Activated CD4-positive, alpha-beta memory T cell treated with anti-CD3 and anti-CD28 coated beads, Interleukin-2, amount 10 ng/mL, durations not matched to agents 7 days and 5 days (primary cell): Measurements from ENCODE around the gene KCNN1. TPM values are rescaled to one million over a fixed set of nuclear protein-coding genes. Genes with fewer than 3 reads are reported as not detected.
"Not testable (repeated sequence)": the region's sequence is repeated elsewhere in the genome, so short reads cannot be mapped to it uniquely, and the experiment has no call there.

Experiments
- CTCF ChIA-PET: fragments of 350-600 bp; sonication (Branson Sonifier 250); formaldehyde crosslinking; loops from one replicate; lab custom pipeline; 2021; ENCODE audit warnings: antibody characterized with exemption, inconsistent platforms; lab: Charles Lee
- POLR2A ChIA-PET: fragments of 350-600 bp; sonication (Branson Sonifier 250); formaldehyde crosslinking; loops from one replicate; lab custom pipeline; 2021; ENCODE audit warnings: antibody characterized with exemption; lab: Charles Lee
- DNase-seq: peaks from one replicate; pipeline ENCODE4 v3.0.0-alpha.2; 2020
- H3K27ac Mint-ChIP-seq: one replicate; pipeline ENCODE4 v1.8.0; 2021; ENCODE audit warnings: mild to moderate bottlenecking, mixed read lengths
- H3K27me3 Mint-ChIP-seq: one replicate; pipeline ENCODE4 v1.8.0; 2021; ENCODE audit warnings: mixed read lengths
- H3K36me3 Mint-ChIP-seq: one replicate; pipeline ENCODE4 v1.8.0; 2021; ENCODE audit warnings: low read depth, mixed read lengths
- H3K4me1 Mint-ChIP-seq: one replicate; pipeline ENCODE4 v1.8.0; 2021; ENCODE audit warnings: mixed read lengths
- H3K4me3 Mint-ChIP-seq: one replicate; pipeline ENCODE4 v1.8.0; 2021; ENCODE audit warnings: mild to moderate bottlenecking, mixed read lengths
- H3K9me3 Mint-ChIP-seq: one replicate; pipeline ENCODE4 v1.8.0; 2021; ENCODE audit warnings: mixed read lengths
- total RNA-seq, 2 experiments: library from RNA; stranded (reverse); gene quantifications; one replicate each; pipeline ENCODE4 v1.2.3, GENCODE V29; 2021

Gene KCNN1
- total RNA-seq, 2 experiments from 2014 or later: not detected

DNA sequence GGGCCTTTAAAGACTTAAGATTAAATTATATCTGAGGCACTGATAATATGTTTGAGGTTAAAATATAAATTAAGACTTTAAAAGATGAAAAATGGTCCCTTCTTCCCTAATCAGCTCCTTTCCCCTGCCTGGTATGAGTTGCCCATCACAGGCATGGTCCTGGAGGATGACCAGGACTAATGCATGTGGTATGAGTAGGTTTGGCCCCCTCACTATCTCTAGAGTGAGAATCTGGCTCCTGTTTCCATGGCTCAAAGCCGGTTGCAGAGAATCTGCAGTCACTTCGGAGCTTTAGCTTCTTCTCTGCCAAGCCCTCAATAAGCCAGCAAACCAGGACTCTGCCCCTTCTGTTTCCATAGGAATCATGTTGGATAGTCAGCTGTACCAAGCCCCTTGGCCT lies 65.2 kb downstream of the KCNN1 start:
- DNase-seq, POLR2A ChIA-PET, H3K4me1 Mint-ChIP-seq, CTCF ChIA-PET, H3K36me3 Mint-ChIP-seq, H3K4me3 Mint-ChIP-seq, H3K27ac Mint-ChIP-seq, H3K27me3 Mint-ChIP-seq, H3K9me3 Mint-ChIP-seq: not testable (repeated sequence)

DNA sequence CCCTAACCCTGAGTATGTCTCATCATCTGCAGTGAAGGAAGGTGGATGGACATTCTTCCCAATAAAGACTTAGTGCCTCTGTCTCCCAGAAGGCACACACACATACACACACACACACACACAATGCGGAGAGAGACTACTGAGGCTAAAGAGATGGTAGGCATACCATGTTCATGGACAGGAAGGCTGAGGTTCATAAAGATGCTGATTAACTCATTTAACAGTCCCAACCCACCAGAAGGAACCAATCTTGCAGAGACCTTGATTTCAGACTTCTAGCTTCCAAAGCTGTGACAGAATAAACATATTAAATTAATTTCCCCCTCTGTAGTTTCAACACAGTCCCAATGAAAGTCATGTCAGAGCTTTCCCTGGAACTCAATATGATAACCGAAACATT lies 74.1 kb downstream of the KCNN1 start:
- CTCF ChIA-PET: no interaction called here
- POLR2A ChIA-PET: interaction anchor here (1.4 kb wide), 1 partner anchor 8 kb away, joined by 3 read pairs; no protein-coding TSS in a partner anchor
- no peak overlapping the region for H3K4me3 Mint-ChIP-seq
- no peak overlapping the region for H3K27ac Mint-ChIP-seq
- H3K9me3 Mint-ChIP-seq: peaks cover 9% of the 10 kb centered on the region
- peaks cover 27% of the 10 kb centered on the region for H3K4me1 Mint-ChIP-seq
- H3K36me3 Mint-ChIP-seq: peaks cover 4% of the 10 kb centered on the region
- DNase-seq: no peak
- H3K27me3 Mint-ChIP-seq: peaks cover 34% of the 10 kb centered on the region

GRCh38 chr19:18043676-18044075 lies 76.8 kb downstream of the KCNN1 start:
- H3K9me3 Mint-ChIP-seq: peaks cover 9% of the 10 kb centered on the region
- H3K27me3 Mint-ChIP-seq: peaks cover 39% of the 10 kb centered on the region
- H3K4me3 Mint-ChIP-seq: no peak overlapping the region
- H3K27ac Mint-ChIP-seq: no peak overlapping the region
- H3K36me3 Mint-ChIP-seq: peaks cover 4% of the 10 kb centered on the region
- ChIA-PET POLR2A (interaction anchor here (0.7 to 2.0 kb wide), 5 partner anchors 17 to 573 kb away, joined by 3 to 17 read pairs (median 3); partner anchors contain the start of genes IL12RB1 and SLC27A1), CTCF (interaction anchor here (1.1 kb wide), 1 partner anchor 105 kb away, joined by 3 read pairs; no protein-coding TSS in a partner anchor)
- no peak for DNase-seq
- peaks cover 33% of the 10 kb centered on the region for H3K4me1 Mint-ChIP-seq

DNA sequence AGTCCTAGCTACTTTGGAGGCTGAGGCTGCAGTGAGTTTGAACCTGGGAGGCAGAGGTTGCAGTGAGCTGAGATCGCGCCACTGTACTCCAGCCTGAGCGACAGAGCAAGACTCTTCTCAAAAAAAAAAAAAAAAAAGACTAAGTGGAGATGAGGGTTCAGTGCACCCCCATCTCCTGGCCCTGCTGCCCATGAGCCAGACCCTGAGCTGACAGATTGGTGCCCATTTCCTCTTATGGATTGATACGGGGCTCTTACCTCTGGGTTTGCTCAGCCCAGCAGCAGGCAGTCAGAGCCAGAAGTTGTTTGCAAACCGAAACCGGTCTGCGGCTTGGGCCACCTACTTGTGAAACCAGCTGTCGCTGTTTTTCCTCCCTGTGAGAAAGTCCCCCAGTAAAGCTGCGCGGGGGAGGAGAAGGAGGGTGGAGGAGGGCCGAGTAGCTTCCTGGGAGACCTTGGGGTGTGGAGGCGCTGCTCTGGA lies 78.0 kb downstream of the KCNN1 start:
- Mint-ChIP-seq H3K27ac (peak overlapping the region; percentile 71), H3K9me3 (peaks cover 9% of the 10 kb centered on the region), H3K27me3 (peaks cover 39% of the 10 kb centered on the region), H3K36me3 (peaks cover 4% of the 10 kb centered on the region), H3K4me3 (peak overlapping the region; percentile 35), H3K4me1 (peaks cover 33% of the 10 kb centered on the region)
- peak; percentile 93 for DNase-seq
- POLR2A ChIA-PET: interaction anchor here (0.7 to 2.7 kb wide), 22 partner anchors 10 to 574 kb away, joined by 3 to 17 read pairs (median 3); partner anchors contain the start of genes ARRDC2, CCDC124, IL12RB1 and MAST3
- CTCF ChIA-PET: interaction anchor here (0.5 to 2.1 kb wide), 18 partner anchors 12 to 297 kb away, joined by 3 to 10 read pairs (median 3); partner anchors contain the start of gene ARRDC2

- H3K27me3 Mint-ChIP-seq: peaks cover 39% of the 10 kb centered on the region
- peaks cover 4% of the 10 kb centered on the region for H3K36me3 Mint-ChIP-seq
- peaks cover 39% of the 10 kb centered on the region for H3K4me1 Mint-ChIP-seq
- H3K9me3 Mint-ChIP-seq: peaks cover 9% of the 10 kb centered on the region
- ChIA-PET CTCF (interaction anchor here (0.5 to 2.1 kb wide), 18 partner anchors 12 to 297 kb away, joined by 3 to 10 read pairs (median 3); partner anchors contain the start of genes ARRDC2 and CCDC124), POLR2A (interaction anchor here (0.7 to 2.7 kb wide), 19 partner anchors 11 to 215 kb away, joined by 3 to 17 read pairs (median 4); partner anchors contain the start of genes ARRDC2, CCDC124, IL12RB1 and MAST3)
- peak overlapping the region; percentile 71 for H3K27ac Mint-ChIP-seq
- no peak for DNase-seq
- peak overlapping the region; percentile 31 for H3K4me3 Mint-ChIP-seq
Measured at GRCh38 chr19:18045307-18046050, 78.6 kb downstream of the KCNN1 start.

DNA sequence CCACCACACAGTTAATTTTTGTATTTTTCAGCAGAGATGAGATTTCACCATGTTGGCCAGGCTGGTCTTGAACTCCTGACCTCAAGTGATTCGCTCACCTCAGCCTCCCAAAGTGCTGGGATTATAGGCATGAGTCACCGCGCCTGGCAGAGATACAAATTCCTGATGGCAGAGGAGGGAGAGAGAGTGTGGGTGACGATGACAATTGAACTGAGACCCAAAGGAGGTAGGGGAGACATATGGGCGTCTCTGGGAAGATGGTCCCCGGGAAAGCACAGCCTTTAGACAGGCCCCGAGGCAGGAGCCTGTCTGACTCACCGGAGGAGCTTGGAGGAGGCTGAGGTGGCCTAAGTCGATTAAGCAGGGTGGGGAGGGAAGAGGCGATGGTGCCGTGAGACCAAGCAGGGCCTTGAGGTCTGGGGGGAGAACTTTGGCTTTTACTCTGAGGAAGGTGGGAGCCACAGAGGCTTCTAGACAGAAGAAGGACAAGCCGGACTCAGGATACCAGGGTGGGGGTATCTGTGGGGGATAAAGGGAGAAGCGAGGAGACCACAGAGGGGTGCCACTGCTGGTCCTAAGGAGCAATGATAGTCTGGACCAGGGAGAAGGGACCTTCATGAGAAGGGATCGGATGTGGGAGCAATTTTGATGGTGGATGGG lies 79.3 kb downstream of the KCNN1 start:
- CTCF ChIA-PET: interaction anchor here (0.7 to 2.1 kb wide), 3 partner anchors 11 to 114 kb away, joined by 4 to 9 read pairs (median 4); partner anchors contain the start of gene CCDC124

DNA sequence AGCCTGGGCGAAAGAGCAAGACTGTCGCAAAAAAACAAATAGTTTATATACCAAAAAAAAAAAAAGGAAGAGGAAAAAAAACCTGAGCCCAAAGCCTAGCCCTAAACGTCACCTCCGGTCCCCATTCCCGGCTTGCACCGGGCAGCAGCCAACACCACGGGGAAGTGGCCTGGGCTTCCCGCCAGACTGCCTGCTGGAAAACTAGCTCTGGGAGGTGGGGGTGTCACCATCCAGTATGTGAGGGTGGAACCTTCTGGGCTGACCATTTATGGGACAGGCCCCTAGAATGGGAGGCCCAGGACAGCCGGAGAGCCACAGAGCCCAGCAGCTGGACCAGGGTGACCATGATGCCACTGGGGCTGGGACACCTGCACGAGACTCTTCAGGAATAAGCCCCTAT lies 82.5 kb downstream of the KCNN1 start:
- DNase-seq: no peak
- no peak overlapping the region for H3K27ac Mint-ChIP-seq
- no peak overlapping the region for H3K4me3 Mint-ChIP-seq
- CTCF ChIA-PET: no interaction called here
- no peaks in the 10 kb centered on the region for H3K9me3 Mint-ChIP-seq
- peaks cover 36% of the 10 kb centered on the region for H3K4me1 Mint-ChIP-seq
- peaks cover 18% of the 10 kb centered on the region for H3K27me3 Mint-ChIP-seq
- H3K36me3 Mint-ChIP-seq: no peaks in the 10 kb centered on the region
- POLR2A ChIA-PET: interaction anchor here (1.0 kb wide), 1 partner anchor 9 kb away, joined by 3 read pairs; no protein-coding TSS in a partner anchor

More for the DNA sequence above, 79.3 kb downstream of the KCNN1 start:
- DNase-seq: no peak
- Mint-ChIP-seq H3K4me3 (no peak overlapping the region), H3K4me1 (peaks cover 44% of the 10 kb centered on the region), H3K36me3 (peaks cover 4% of the 10 kb centered on the region), H3K9me3 (peaks cover 3% of the 10 kb centered on the region), H3K27me3 (peaks cover 38% of the 10 kb centered on the region), H3K27ac (no peak overlapping the region)
- POLR2A ChIA-PET: interaction anchor here (1.9 to 2.7 kb wide), 2 partner anchors 10 to 51 kb away, joined by 5 to 15 read pairs; partner anchors contain the start of gene MAST3

Other genes starting within 250 kb of the KCNN1 start
- 10 to 100 TPM; 66.2 to 76.2 TPM for gene MAP1S, start 247.6 kb upstream of the KCNN1 start, total RNA-seq
- gene FCHO1, start 215.6 kb upstream of the KCNN1 start, total RNA-seq: 10 to 100 TPM; 64.8 to 76.7 TPM
- gene B3GNT3, start 172.0 kb upstream of the KCNN1 start, total RNA-seq: not detected
- 1 to 10 TPM; 7.9 to 9.0 TPM for gene INSL3, start 145.6 kb upstream of the KCNN1 start, total RNA-seq
- 100 to 1,000 TPM; 233 to 237 TPM for gene JAK3, start 119.1 kb upstream of the KCNN1 start, total RNA-seq
- 1,000 to 10,000 TPM; 2,013 to 2,059 TPM for gene RPL18A, start 107.2 kb upstream of the KCNN1 start, total RNA-seq
- 1 to 10 TPM; 1.7 to 2.0 TPM for gene SLC5A5, start 95.2 kb upstream of the KCNN1 start, total RNA-seq
- gene CCDC124, start 34.1 kb upstream of the KCNN1 start, total RNA-seq: 10 to 100 TPM; 59.3 to 60.8 TPM
- gene ARRDC2, start 41.1 kb downstream of the KCNN1 start, total RNA-seq: 10 to 100 TPM; 60.7 to 62.0 TPM
- gene IL12RB1, start 119.8 kb downstream of the KCNN1 start, total RNA-seq: 10 to 100 TPM; 66.1 to 70.6 TPM
- 10 to 100 TPM; 29.2 to 29.9 TPM for gene MAST3, start 130.7 kb downstream of the KCNN1 start, total RNA-seq
- 10 to 100 TPM; 10.9 to 11.3 TPM for gene PIK3R2, start 186.1 kb downstream of the KCNN1 start, total RNA-seq
- gene IFI30, start 206.7 kb downstream of the KCNN1 start, total RNA-seq: 10 to 100 TPM; 48.0 to 55.6 TPM
- 1 to 10 TPM; 6.2 to 6.3 TPM for gene MPV17L2, start 226.1 kb downstream of the KCNN1 start, total RNA-seq
- gene RAB3A, start 236.9 kb downstream of the KCNN1 start, total RNA-seq: 1 to 10 TPM; 3.7 to 5.3 TPM